GM21423 (cell line): ENCODE results near the gene OR8D2.

Experiments
- ATAC-seq: cut with Tn5 transposase; IDR thresholded peaks from one replicate; pipeline ENCODE4 v1.9.1; 2021; ENCODE audit warnings: mild to moderate bottlenecking, moderate library complexity; ENCODE audit not compliant: unreplicated experiment

Gene OR8D2, protein sequence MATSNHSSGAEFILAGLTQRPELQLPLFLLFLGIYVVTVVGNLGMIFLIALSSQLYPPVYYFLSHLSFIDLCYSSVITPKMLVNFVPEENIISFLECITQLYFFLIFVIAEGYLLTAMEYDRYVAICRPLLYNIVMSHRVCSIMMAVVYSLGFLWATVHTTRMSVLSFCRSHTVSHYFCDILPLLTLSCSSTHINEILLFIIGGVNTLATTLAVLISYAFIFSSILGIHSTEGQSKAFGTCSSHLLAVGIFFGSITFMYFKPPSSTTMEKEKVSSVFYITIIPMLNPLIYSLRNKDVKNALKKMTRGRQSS

DNA sequence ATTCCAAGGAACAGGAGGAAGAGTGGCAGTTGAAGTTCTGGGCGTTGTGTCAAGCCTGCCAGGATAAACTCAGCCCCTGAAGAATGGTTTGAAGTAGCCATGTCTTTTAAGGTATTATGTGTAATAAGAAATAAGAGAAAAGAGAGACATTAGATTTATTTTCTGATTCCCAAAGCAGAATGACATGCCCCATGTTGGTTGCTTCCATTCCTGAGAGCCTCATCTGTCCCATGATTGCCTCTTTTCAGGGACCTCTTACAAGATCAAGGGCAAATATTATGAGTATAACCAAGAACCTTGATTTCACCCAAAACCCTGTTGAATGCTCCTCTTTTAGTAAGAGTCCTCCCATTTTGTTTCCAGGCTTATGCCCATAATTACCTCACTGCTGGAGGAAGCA is at the start of gene OR8D2:
OR8D2 (minus strand) TSS at position 101 of the 400 bp plus-strand sequence; CDS start at position 101, 0 bp downstream.
- no peak for ATAC-seq

DNA sequence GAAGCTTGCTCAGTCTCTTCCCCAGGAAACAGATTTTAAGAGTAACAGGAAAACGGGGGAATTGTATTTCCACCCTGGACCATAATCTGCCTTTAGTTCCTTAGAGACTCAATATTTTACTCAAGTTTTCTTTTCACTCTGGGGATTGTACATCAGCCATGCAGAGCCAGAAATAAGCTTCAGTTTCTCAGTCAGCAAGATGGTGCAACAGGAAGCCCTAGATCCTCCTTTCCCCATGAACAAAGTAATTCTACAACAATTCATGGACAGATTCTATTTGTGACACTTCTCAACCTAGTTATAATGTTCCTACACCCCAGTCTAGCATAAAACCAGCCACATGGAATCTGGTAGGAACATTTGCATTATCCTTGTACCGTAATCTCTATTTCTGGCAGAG is 39.6 kb upstream of the OR8D2 start:
- ATAC-seq: no peak

DNA sequence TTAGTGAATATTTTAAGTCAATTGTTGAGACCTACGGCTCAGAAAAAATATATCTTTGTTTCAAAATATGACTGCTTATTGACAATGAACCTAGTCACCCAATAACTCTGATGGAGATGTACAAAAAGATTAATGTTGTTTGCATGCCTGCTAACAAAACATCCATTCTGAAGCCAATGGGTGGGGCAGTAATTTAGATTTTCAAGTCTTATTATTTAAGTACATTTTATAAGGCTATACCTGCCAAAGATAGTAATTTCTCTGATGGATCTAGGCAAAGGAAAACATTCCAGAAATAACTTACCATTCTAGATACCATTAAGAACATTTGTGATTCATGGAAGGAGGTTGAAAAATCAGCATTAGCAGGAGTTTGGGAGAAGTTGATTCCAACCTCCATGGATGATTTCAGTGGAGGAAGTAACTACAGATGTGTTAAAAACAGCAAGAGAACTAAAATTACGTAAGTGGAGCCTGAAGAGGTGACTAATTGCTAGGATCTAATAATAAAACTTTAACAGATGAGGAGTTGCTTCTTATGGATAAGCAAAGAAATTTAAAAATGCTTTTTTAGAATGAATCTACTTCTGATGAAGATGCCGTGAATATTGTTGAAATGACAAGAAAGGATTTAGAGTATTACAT is 26.4 kb upstream of the OR8D2 start:
- ATAC-seq: no peak

DNA sequence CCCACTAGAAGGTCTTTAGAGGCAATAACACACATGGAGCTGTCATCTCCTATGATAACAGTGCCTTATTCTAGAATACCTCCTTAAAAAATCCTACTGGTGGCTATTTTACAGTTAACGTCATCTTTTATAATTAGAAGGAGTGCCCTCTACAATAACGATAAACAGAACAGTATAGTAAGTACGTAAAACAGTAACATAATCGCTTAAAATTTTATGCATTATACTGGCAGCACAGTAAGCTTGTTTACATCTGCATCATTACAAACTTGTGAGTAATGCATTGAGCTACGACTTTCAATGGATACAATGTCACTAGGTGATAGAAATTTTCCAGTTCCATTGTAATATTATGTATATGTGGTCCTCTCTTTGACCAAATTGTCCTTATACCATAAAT is 24.3 kb upstream of the OR8D2 start:
- ATAC-seq: no peak

DNA sequence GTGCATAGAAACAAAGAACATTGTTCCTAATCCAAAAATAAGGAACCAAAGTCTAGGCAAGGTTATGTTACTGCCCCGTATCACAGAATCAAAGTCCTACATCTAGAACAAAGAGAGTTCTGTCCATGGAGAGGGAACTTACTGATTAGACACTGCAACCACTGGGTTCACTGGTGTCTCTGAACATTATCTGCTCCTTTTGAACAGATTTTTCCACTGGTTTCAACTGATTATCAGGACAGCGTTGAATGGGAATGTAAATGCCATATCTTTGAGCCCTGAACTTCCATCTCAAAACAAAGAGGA is 20.1 kb upstream of the OR8D2 start:
- ATAC-seq: no peak

DNA sequence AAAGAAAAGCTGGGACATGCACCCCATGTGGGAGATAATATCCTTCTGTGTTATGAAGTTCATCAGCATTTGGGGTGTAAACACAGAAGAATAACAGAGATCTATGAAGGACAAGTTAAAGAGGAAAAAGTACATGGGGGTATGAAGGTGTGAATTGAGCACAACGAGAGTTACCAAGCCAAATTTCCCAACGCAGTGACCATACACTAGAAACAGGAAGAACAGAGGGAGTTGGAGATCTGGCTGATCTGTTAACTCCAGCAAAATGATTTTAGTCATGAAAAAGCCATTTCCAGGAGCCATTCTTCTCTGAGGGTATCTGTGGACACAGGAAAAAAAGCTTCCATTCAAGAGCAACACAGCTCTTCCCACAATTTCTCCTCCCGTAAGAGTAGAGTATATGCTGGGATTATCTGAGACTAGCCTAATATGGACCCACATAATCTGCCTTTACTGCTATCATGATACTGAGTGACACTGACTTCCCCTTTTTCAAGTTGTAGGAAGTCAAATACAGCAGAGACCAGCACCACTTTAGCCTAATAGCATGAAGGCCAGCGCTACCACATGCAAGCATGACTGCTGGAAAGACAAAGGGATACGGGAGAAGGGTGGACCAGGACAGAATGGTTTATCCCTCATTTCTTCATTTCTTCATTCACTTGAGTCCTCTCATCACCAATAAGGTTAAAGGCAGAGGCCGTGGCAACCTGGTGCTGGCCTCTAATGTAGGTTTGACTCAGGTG is 19.6 kb upstream of the OR8D2 start:
- no peak for ATAC-seq

DNA sequence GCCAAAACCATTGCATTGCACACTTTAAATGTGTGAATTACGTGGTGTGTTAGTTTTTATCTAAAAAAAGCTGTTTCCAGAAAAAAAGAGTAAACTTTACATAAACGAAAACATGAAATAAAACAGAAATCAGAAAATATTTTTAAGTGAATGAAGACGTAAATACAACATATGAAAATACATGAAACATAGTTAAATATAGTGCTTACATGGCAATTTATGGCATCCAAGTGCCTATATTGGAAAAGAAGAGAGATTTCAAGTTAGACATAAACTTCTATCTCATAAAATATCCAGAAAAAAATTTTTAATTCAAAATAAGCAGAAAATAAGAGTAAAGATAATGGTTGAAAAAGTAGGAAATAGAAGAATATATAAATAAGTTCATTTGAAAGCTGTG is 11.9 kb upstream of the OR8D2 start:
- no peak for ATAC-seq

DNA sequence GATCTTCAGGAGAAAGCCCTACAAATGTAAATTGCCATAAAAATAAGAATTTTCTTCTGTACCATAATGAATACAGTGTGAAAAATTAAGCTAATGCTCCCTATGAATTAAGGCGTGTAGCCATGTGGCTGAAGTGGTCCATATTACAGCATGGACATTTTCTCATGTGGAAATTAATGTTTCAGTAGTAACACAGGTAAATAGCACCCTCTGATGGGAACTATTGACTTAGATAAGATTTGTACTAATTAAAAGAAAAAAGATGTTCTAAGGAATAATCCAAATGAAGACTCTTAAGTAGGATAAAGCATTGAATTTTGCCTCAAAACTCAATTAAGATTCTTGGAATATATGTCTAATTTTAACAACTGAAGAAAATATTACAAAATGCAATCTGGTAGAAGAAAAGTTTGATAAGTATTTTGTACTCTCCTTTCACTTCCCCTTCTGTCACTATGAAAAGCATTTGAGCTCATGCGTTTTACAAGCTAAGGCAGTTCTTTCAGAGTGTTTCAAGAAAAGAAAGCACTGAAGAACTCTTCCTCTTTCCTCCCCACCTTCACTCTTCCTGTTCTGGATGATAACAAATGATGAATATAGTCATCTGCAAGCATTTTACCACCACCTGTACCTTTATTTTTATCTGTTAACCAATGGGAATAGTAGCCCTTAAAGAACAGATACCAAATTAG is 9.9 kb upstream of the OR8D2 start:
- peak; percentile 95 for ATAC-seq

DNA sequence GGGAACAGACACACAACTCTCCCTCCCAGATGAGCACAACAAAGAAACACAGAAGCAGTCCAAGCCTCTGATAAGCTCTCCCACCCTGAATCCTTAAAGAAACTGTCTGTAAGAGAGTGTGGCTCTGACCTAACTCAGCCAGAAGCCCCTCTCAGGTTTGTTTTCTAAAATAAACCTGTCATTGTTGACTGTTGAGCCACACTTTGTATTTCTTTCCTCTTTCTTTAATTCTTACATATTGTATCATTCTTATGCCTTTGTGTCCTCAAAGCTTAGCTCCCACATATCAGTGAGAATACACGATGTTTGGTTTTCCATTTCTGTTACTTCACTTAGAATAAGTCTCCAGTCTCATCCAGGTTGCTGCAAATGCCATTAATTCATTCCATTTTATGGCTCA is 7.8 kb upstream of the OR8D2 start:
- no peak for ATAC-seq

DNA sequence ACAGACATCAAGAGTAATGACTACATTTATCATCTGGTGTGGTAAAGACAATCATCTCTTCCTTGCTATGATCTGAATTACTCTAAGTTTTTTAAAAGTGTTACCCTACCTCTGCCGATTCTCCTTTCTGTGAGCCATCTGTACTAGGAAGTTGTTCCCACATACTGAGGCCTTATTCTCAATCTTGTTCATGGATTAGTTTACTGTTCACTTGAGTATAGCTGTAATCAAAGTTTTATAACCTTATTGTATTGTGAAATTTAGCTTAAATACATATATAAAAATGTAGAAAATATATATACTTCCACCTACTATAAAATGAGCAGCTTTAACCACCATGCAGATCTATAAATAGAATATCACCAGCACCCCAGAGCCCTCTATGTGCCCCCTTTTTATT is 2.4 kb upstream of the OR8D2 start:
- ATAC-seq: no peak

DNA sequence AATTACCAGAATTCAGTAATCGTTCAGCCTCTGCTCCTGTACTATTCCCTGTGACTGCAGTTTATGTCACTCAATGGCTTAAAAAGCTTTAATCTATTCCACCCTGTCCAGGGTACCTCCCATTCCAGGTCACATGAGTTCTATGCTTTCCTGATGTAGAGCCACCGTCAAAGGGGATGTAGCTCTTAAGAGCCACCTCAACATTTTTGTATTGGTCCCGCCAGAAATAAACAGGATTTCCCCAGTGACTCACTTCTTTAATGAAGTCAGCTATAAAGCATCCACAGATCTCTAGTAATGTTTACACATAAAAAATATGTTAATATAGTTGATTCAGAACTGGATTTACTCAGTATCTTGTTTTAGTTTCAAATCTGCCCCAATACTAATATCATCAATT is 4.9 kb downstream of the OR8D2 start:
- ATAC-seq: no peak

DNA sequence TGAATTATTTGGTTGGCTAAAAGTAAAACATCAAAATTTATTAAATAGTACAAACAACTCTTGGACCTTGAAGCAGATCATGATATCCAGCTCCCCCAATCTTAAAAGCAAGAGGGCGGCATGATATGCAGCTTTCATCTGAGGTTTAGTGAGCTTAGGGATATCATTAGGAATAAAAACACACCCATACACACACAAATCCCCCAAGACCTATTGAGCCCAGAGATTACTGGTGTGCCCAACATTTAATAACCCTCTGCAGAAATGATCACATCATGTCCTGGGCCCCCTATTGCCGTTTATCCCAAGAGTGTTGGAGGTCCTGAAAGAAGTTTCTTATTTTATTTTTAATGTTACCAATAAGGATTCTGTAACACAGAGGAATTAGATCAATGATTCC is 6.1 kb downstream of the OR8D2 start, which contains the start of gene OR8D1:
OR8D1 (minus strand) TSS at position 101 of the 400 bp plus-strand sequence. CDS start 3,183 bp downstream, outside the sequence.
- no peak for ATAC-seq

DNA sequence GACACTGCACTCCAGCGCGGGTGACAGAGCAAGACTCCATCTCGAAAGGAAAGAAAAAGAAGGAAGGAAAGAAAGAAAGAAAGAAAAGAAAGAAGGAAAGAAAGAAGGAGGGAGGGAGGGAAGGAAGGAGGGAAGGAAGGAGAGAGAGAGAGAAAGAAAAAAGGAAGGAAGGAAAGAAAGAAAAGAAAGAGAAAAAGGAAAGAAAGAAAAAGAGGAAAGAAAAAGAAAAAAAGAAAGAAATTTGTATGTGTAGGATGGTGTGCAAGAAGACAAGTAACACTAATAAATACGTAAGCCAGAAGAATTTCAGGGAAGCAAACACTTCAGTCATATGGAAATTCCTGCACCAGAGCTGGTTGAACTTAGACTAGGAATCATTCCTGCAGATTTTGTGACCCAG is 6.9 kb downstream of the OR8D2 start:
- ATAC-seq: no peak

DNA sequence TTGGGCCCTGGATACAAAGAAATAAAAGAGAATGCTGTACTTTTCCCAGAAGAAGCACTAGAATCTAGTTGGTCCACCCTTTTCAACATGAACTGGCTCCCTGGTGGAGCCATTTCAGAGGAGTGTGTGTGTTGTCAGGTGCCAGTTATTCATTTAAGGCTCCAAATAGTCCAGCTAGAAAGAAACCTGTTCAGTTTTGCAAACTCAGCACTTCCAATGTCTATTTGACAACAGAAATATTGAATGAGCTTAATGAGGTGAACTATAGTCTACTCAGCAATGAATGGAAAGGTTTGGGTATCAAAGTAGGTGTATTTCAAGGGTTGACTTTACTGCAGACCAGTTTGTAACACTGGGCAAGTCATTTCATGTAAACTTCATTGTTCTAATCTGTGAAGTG is 8.3 kb downstream of the OR8D2 start:
- no peak for ATAC-seq

DNA sequence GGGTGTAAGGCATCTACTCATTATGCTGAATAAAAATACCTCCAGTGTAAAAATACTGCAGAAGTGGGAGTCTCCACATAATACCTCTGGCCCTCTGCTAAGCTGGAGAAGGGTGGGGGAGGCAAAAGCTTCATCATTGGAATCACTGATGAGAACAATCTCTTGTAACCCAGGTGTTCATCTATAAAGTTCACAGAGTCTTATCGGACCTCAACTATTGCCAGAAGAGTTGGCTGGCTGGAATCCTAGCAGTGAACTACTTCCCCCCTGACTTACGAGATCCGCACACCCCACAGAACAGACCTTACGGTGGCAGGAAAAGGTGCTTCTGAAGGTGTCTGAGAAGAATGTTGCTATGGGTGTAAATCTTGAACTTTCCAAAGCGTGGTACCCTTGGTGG is 8.7 kb downstream of the OR8D2 start:
- no peak for ATAC-seq

DNA sequence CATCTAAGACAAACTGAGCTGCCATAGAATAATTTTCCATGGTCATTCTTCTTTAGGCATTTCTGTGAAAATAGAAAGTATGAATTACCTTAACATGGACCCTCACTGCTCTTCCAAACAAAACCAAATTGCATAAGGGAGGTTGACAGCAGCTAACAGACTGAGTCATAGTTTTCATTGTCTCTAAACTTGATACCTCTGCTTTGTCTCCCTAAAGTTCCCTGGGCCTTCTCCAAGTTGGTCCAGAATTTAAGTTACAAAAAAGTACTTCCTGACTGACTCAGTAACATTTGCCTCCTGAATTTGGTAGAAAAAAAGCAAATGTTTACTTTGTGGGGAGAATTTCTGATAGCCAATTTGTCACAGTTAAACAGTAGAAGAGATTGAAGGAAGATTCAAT is 9.3 kb downstream of the OR8D2 start:
- ATAC-seq: no peak

DNA sequence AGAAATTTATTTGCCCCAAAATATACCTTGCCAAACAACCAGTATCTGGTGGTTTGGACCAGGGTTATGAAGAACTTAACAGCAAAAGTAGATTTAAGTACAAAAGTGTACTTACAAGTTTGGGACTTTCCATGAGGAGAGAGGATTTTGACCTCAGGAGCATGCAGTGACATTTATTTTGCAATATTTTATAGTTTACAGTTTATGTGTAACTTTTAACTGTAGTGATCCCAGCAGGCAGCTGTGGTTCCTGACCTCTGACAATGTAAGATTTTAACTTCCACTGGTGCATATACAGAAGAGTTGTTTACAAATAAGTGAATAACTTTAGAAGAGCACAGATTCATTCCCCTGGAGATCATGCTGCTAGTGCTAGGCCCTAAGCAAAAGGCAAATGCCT is 12.9 kb downstream of the OR8D2 start:
- ATAC-seq: no peak

DNA sequence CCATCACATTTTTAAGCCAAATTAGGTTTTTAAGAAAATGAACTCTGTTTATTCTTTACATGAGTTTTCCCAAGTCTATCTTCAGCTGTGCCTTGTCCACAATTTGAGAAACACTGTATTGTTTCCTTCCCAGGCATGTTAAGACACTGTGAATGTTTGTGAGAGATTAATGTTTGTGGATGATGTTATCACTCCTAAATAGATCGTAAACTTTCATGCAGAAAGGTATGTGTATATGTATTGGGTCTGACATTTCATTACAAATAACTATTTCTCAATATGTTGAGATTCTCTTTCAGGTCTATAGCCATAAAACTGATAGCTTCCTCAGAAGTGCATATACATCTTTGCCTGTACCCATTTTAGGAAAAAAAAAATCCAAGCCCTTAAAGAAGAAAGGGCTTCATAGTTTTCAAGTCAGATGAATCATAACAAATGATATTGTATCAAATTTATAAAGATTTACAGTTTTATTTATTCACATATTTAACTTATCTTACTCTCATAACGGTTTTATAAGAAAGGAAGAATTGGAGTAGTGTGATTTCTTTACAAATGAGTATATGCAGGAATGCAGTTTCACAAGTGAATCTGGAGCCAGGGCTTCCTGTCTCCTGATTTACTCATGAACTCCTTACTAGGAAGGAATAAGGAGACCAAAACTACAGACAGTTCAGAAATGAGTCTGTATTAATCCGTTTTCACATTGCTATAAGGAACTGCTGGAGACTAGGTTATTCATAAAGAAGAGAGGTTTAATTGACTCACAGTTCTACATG is 17.5 kb downstream of the OR8D2 start:
- no peak for ATAC-seq

DNA sequence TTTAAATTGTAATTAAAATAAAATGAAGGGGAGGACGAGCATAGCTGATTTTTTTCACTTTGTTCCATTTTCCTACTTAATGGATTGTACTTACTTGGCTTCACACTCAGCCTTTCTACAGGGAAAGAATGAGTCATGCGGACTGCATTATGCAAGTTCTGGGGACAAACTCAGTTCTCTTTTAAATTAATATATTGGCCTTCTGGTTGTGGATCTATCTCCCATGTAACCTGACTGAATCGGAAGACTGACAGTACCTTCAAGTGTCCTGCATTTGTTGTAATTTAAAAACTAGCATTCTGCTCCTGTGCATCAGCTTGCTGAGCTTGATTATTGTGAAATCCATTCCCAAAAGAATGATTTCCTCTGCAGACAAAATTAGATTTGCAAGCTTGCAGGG is 18.4 kb downstream of the OR8D2 start:
- ATAC-seq: no peak

DNA sequence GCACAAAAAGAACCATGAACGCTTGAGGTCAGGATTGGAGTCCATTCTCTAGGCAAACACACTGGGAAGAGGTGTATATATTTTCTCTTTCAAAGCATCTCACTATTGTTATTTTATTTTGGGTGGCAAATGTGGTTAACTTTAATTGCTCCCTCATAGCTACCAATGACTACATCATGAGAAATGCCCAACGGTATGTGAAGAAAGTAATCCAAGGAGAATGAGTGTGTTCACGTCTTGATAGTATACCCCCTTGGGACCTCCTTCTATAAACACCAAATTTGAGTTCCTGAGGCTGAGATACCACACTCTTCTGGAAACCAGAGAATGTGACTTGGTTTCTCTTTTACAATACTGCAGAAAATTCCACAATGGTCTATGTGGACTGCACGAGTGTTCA is 22.1 kb downstream of the OR8D2 start:
- no peak for ATAC-seq

DNA sequence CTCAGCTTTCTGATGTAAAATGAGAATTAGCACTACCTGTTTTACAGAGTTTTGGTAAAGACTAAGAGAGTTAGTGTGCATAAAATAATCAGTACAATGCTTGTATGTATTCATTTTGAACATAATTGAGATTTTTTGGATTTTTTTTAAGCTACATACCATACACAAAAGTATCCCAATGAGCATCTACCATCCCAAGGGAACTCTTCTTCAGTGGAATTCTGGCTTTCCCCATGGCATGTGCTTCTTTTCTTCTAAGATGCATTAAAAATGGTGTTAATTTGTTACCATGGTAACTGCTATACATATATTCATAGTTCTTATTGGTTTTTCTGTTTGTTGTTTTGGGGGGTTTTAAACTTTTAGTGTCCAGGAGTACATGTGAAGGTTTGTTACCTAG is 24.0 kb downstream of the OR8D2 start:
- ATAC-seq: no peak
